Measurements from ENCODE around the gene CNKSR3.

CNKSR3 gene

GRCh38 chr6:154503658-154504057 is 6.8 kb downstream of the CNKSR3 start:
- peak; percentile 55 for DNase-seq (ENCODE audit: low read depth)
- no peak overlapping the region for H3K4me3 ChIP-seq (ENCODE audit: low read length)
- no peak for TF ChIP-seq CTCF (conservative IDR thresholded peaks at IDR 0.05; ENCODE audit: low read length)

GRCh38 chr6:154502553-154502952 is 7.9 kb downstream of the CNKSR3 start:
- H3K4me3 ChIP-seq (ENCODE audit: low read length), result no peak overlapping the region
- no peak for TF ChIP-seq CTCF (conservative IDR thresholded peaks at IDR 0.05; ENCODE audit: low read length)
- no peak for DNase-seq (ENCODE audit: low read depth)

- DNase-seq (ENCODE audit: low read depth), result no peak
- no peak for TF ChIP-seq CTCF (conservative IDR thresholded peaks at IDR 0.05; ENCODE audit: low read length)
- no peak overlapping the region for H3K4me3 ChIP-seq (ENCODE audit: low read length)
These were observed 9.0 kb downstream of the CNKSR3 start for GRCh38 chr6:154501578-154501868.

- H3K4me3 ChIP-seq (ENCODE audit: low read length), result no peak overlapping the region
- DNase-seq (ENCODE audit: low read depth), result no peak
- peak; percentile 30 for TF ChIP-seq CTCF (conservative IDR thresholded peaks at IDR 0.05; ENCODE audit: low read length)
These were observed 9.5 kb downstream of the CNKSR3 start for GRCh38 chr6:154500769-154501577.

- no peak overlapping the region for H3K4me3 ChIP-seq (ENCODE audit: low read length)
- TF ChIP-seq CTCF (conservative IDR thresholded peaks at IDR 0.05; ENCODE audit: low read length), result no peak
- no peak for DNase-seq (ENCODE audit: low read depth)
These were observed 10.5 kb downstream of the CNKSR3 start for GRCh38 chr6:154499855-154500589.

- no peak for DNase-seq (ENCODE audit: low read depth)
- no peak overlapping the region for H3K4me3 ChIP-seq (ENCODE audit: low read length)
- no peak for TF ChIP-seq CTCF (conservative IDR thresholded peaks at IDR 0.05; ENCODE audit: low read length)
These were observed 12.0 kb downstream of the CNKSR3 start for GRCh38 chr6:154498340-154498934.

Data from AG10803 (cell line).